A549 (cell line): ENCODE data around the gene RAD51B.

ENCODE experiments used
- BHLHE40 ChIP-seq: IDR thresholded peaks from 2 replicates; pipeline ENCODE4 v1.6.1; 2012; ENCODE audit warnings: low read depth, low read length, inconsistent platforms
- EP300 ChIP-seq, 2 experiments: fragments of >200 bp; sonication (Bioruptor Twin); formaldehyde crosslinking; IDR thresholded peaks; 2 replicates in 1 of 2; 3 replicates in 1 of 2; pipeline ENCODE4 v1.6.1; 2016 to 2017
- GATA3 ChIP-seq: IDR thresholded peaks from 2 replicates; pipeline ENCODE4 v1.6.1; 2012; ENCODE audit warnings: borderline replicate concordance
- KDM1A ChIP-seq: fragments of 200-600 bp; sonication (generic); IDR thresholded peaks from 2 replicates; pipeline ENCODE4 v1.6.1; 2016; ENCODE audit warnings: low read depth, mild to moderate bottlenecking
- MAX ChIP-seq: IDR thresholded peaks from 2 replicates; pipeline ENCODE4 v1.6.1; 2012
- NR3C1 ChIP-seq: fragments of >200 bp; sonication (Bioruptor Twin); formaldehyde crosslinking; IDR thresholded peaks from 3 replicates; pipeline ENCODE4 v1.6.1; 2017
- PHF8 ChIP-seq: fragments of 200-600 bp; sonication (generic); IDR thresholded peaks from 2 replicates; pipeline ENCODE4 v1.6.1; 2016; ENCODE audit warnings: low read depth, mild to moderate bottlenecking, antibody characterized with exemption, moderate library complexity, borderline replicate concordance
- POLR2A ChIP-seq: IDR thresholded peaks from 2 replicates; pipeline ENCODE4 v1.6.1; 2012; ENCODE audit warnings: mild to moderate bottlenecking, low read length
- POLR2AphosphoS2 ChIP-seq: conservative IDR thresholded peaks from 2 replicates; pipeline ENCODE4 v1.6.1; 2012; ENCODE audit warnings: low read length, improper control_type of control experiment, inconsistent platforms
- RCOR1 ChIP-seq: fragments of 150-350 bp; IDR thresholded peaks from 2 replicates; pipeline ENCODE4 v1.6.1; 2014; ENCODE audit warnings: antibody characterized with exemption, low read length, low read depth
- TP53 ChIP-seq: fragments of 250-450 bp; sonication (Bioruptor Pico); IDR thresholded peaks from 2 replicates; pipeline ENCODE4 v1.5.0; 2021; ENCODE audit warnings: mild to moderate bottlenecking, moderate library complexity
- ZNF302 ChIP-seq: fragments of 250-450 bp; sonication (Bioruptor Pico); IDR thresholded peaks from 2 replicates; pipeline ENCODE4 v1.9.0; 2021; ENCODE audit warnings: inconsistent platforms, mild to moderate bottlenecking, moderate library complexity
- ZSCAN20 ChIP-seq: fragments of 250-450 bp; sonication (Bioruptor Pico); IDR thresholded peaks from 2 replicates; pipeline ENCODE4 v1.8.0; 2022; ENCODE audit warnings: mild to moderate bottlenecking, moderate library complexity
- TF ChIP-seq, protein P1 (sequence below): fragments of >200 bp; sonication (Bioruptor Twin); formaldehyde crosslinking; IDR thresholded peaks from 3 replicates; pipeline ENCODE4 v1.5.1; 2016

DNA sequence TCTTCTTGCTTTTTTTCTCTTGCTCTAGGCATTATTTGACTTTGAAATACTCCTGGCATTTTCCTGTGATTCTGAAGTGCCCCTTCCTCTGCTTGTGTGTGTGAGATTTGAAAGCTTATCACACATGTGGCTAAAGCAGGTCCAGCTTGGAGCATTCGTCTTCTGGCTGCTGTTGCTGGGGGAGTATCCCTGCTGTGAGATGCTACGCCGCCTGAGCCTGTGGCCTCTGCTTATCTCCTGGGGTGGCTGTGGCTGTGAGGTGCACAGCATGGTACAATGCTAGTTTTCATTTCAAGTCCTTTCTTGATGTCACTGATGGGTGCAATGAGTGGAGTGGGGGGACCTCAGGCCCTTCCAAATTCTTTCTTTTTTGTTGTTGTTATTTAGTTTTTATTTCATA, 601.5 kb downstream of the RAD51B start:
- TF ChIP-seq, protein P1, sequence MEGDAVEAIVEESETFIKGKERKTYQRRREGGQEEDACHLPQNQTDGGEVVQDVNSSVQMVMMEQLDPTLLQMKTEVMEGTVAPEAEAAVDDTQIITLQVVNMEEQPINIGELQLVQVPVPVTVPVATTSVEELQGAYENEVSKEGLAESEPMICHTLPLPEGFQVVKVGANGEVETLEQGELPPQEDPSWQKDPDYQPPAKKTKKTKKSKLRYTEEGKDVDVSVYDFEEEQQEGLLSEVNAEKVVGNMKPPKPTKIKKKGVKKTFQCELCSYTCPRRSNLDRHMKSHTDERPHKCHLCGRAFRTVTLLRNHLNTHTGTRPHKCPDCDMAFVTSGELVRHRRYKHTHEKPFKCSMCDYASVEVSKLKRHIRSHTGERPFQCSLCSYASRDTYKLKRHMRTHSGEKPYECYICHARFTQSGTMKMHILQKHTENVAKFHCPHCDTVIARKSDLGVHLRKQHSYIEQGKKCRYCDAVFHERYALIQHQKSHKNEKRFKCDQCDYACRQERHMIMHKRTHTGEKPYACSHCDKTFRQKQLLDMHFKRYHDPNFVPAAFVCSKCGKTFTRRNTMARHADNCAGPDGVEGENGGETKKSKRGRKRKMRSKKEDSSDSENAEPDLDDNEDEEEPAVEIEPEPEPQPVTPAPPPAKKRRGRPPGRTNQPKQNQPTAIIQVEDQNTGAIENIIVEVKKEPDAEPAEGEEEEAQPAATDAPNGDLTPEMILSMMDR = no peak
- TF ChIP-seq EP300 (IDR thresholded peaks at IDR 0.05) = no peak
- no peak for TF ChIP-seq GATA3
- no peak for TF ChIP-seq BHLHE40
- TF ChIP-seq RCOR1 = no peak
- no peak for TF ChIP-seq NR3C1
- no peak for TF ChIP-seq MAX
- TF ChIP-seq PHF8 = no peak
- no peak for TF ChIP-seq ZSCAN20 (CRISPR knock-in tag)
- TF ChIP-seq POLR2AphosphoS2 = no peak
- no peak for TF ChIP-seq POLR2A
- TF ChIP-seq KDM1A = no peak
- TF ChIP-seq TP53 = no peak
- TF ChIP-seq ZNF302 = no peak
